Spleen (tissue), 7 donors: ENCODE results near the gene ATXN3L.

Experiments
- CTCF ChIP-seq, 11 experiments: fragments of 200-600 bp in 7 of 11; fragments of 450-650 bp in 4 of 11; sonication (generic) in 4 of 11; IDR thresholded peaks in 8 of 11; conservative IDR thresholded peaks in 3 of 11; 1 replicate in 7 of 11; 2 replicates in 4 of 11; pipeline versions ENCODE4 v1.4.0 to v1.8.0; 2016 to 2021; ENCODE audit warnings: antibody characterized with exemption in 11 of 11, inconsistent platforms in 4 of 11, mild to moderate bottlenecking in 1 of 11
- POLR2AphosphoS5 ChIP-seq, 3 donors: sonication (generic); formaldehyde crosslinking; IDR thresholded peaks; one replicate each; pipeline ENCODE4 v1.5.1; 2017; ENCODE audit warnings: antibody characterized with exemption in 3 of 3
- donor health status: DM: no; HTN: no; CAD: no; lungs with moderate emphysema.
- donor health status: DM: no; HTN: no; CAD: no.
- donor health status: DM: no; HTN: no; CAD: no.

DNA sequence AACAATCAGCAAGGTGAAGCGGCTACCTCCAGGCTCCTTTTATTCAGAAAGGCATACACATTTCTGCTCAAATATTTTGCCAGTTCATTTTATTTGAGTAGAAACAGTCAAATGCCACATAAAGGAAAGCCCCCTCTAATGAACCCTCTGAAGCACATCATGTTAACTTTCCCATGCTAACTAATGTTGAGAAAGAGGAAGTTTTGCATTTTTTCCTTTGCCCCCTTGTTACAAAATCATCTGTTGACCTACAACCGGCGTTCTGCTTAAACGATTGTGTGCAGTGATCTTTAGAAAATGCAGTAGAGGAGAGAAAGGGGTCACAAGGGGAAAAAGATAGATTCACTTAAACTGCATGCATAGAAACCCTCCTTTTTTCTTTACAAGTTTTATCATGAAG, 25.2 kb upstream of the ATXN3L start:
- TF ChIP-seq CTCF (IDR thresholded peaks at IDR 0.05 in 8 of 11, conservative IDR thresholded peaks at IDR 0.05 in 3 of 11) (no peak), POLR2AphosphoS5 (IDR thresholded peaks at IDR 0.05) (no peak)
